Astrocyte (in vitro differentiated cells and primary cell): ENCODE measurements around the gene ADSS1. TPM values are rescaled to one million over a fixed set of nuclear protein-coding genes. Genes with fewer than 3 reads are reported as not detected.

Experiments
- DNase-seq: peaks from one replicate; pipeline ENCODE4 v3.0.0-alpha.2; 2010; ENCODE audit warnings: low read depth
- FAIRE-seq: peaks from 2 replicates; lab custom pipeline; 2011; peaks lifted over from hg19 to GRCh38; lab: Jason Lieb, UNC
- H2AFZ ChIP-seq: 2 replicates; pipeline ENCODE4 v1.6.0; 2012; ENCODE audit warnings: low read depth, low read length, inconsistent platforms
- H3K27ac ChIP-seq: 2 replicates; pipeline ENCODE4 v1.5.1; 2011; ENCODE audit warnings: low read depth, low read length, inconsistent platforms
- H3K27me3 ChIP-seq: 2 replicates; pipeline ENCODE4 v1.6.0; 2011; ENCODE audit warnings: low read length, inconsistent platforms; ENCODE audit not compliant: insufficient read depth
- H3K36me3 ChIP-seq: 2 replicates; pipeline ENCODE4 v1.5.1; 2011; ENCODE audit warnings: low read length, inconsistent platforms; ENCODE audit not compliant: insufficient read depth
- H3K4me1 ChIP-seq: 2 replicates; pipeline ENCODE4 v1.5.1; 2011; ENCODE audit warnings: low read length, inconsistent platforms; ENCODE audit not compliant: insufficient read depth
- H3K4me2 ChIP-seq: 2 replicates; pipeline ENCODE4 v1.6.0; 2012; ENCODE audit warnings: low read length, inconsistent platforms
- H3K4me3 ChIP-seq: 2 replicates; pipeline ENCODE4 v1.5.1; 2011; ENCODE audit warnings: low read depth, mild to moderate bottlenecking, low read length, inconsistent platforms; ENCODE audit not compliant: insufficient read depth
- H3K79me2 ChIP-seq: 2 replicates; pipeline ENCODE4 v1.6.0; 2012; ENCODE audit warnings: mild to moderate bottlenecking, low read length, inconsistent platforms; ENCODE audit not compliant: insufficient read depth
- H3K9ac ChIP-seq: 2 replicates; pipeline ENCODE4 v1.6.0; 2012; ENCODE audit warnings: mild to moderate bottlenecking, low read length, inconsistent platforms
- H3K9me3 ChIP-seq: 2 replicates; pipeline ENCODE4 v1.5.1; 2012; ENCODE audit warnings: low read depth, mild to moderate bottlenecking, low read length, inconsistent platforms; ENCODE audit not compliant: insufficient read depth
- H4K20me1 ChIP-seq: 2 replicates; pipeline ENCODE4 v1.6.0; 2012; ENCODE audit warnings: low read length, inconsistent platforms; ENCODE audit not compliant: insufficient read depth
- H3K27ac Mint-ChIP-seq: one replicate; pipeline ENCODE4 v1.8.0; 2021; ENCODE audit warnings: mild to moderate bottlenecking, mixed read lengths; ENCODE audit not compliant: unreplicated experiment
- H3K27me3 Mint-ChIP-seq: one replicate; pipeline ENCODE4 v1.8.0; 2021; ENCODE audit warnings: low read depth, mixed read lengths; ENCODE audit not compliant: unreplicated experiment
- H3K36me3 Mint-ChIP-seq: one replicate; pipeline ENCODE4 v1.8.0; 2021; ENCODE audit warnings: low read depth, mixed read lengths; ENCODE audit not compliant: unreplicated experiment
- H3K4me1 Mint-ChIP-seq: one replicate; pipeline ENCODE4 v1.8.0; 2021; ENCODE audit warnings: low read depth, mixed read lengths; ENCODE audit not compliant: unreplicated experiment
- H3K4me3 Mint-ChIP-seq: one replicate; pipeline ENCODE4 v1.8.0; 2021; ENCODE audit warnings: mild to moderate bottlenecking, moderate library complexity, mixed read lengths; ENCODE audit not compliant: unreplicated experiment
- H3K9me3 Mint-ChIP-seq: one replicate; pipeline ENCODE4 v1.8.0; 2021; ENCODE audit warnings: mild to moderate bottlenecking, mixed read lengths; ENCODE audit not compliant: unreplicated experiment
- CTCF ChIP-seq: IDR thresholded peaks from 2 replicates; pipeline ENCODE4 v1.5.1; 2011; ENCODE audit warnings: low read depth, mild to moderate bottlenecking, inconsistent platforms, low read length, moderate library complexity; ENCODE audit not compliant: insufficient read depth
- EZH2 ChIP-seq: IDR thresholded peaks from 2 replicates; pipeline ENCODE4 v1.6.1; 2012; ENCODE audit warnings: mild to moderate bottlenecking, low read length, inconsistent platforms; ENCODE audit not compliant: insufficient read depth
- total RNA-seq: library from RNA; stranded (reverse); gene quantifications from 2 replicates; pipeline ENCODE4 v1.2.1, GENCODE V29; 2021

ADSS1 gene
- total RNA-seq, 1 donor from 2014 or later, result 4.4 TPM

- Histone ChIP-seq H3K27ac (no peak overlapping the region), H2AFZ (no peak overlapping the region), H3K9ac (no peak overlapping the region), H3K36me3 (no peaks in the 10 kb centered on the region), H3K9me3 (no peaks in the 10 kb centered on the region), H4K20me1 (peaks cover 96% of the 10 kb centered on the region), H3K4me1 (no peaks in the 10 kb centered on the region), H3K27me3 (no peaks in the 10 kb centered on the region), H3K79me2 (peaks cover 76% of the 10 kb centered on the region), H3K4me3 (no peak overlapping the region), H3K4me2 (no peak overlapping the region)
- no peaks in the 10 kb centered on the region for H3K9me3 Mint-ChIP-seq
- no peak overlapping the region for H3K4me3 Mint-ChIP-seq
- peaks cover 2% of the 10 kb centered on the region for H3K36me3 Mint-ChIP-seq
- DNase-seq, result no peak
- no peaks in the 10 kb centered on the region for H3K27me3 Mint-ChIP-seq
- FAIRE-seq, result no peak
- H3K4me1 Mint-ChIP-seq, result no peaks in the 10 kb centered on the region
- no peak overlapping the region for H3K27ac Mint-ChIP-seq
- no peak for TF ChIP-seq CTCF
- no peak for TF ChIP-seq EZH2
Observed at GRCh38 chr14:104786091-104786586, 62.1 kb downstream of the ADSS1 start.

GRCh38 chr14:104786726-104787675 is 63.0 kb downstream of the ADSS1 start:
- H2AFZ ChIP-seq, result no peak overlapping the region
- Mint-ChIP-seq H3K27me3 (no peaks in the 10 kb centered on the region), H3K27ac (no peak overlapping the region), H3K4me1 (peaks cover 5% of the 10 kb centered on the region), H3K9me3 (no peaks in the 10 kb centered on the region), H3K4me3 (no peak overlapping the region), H3K36me3 (peaks cover 5% of the 10 kb centered on the region)
- no peak for FAIRE-seq
- DNase-seq, result no peak
- H3K4me1 ChIP-seq, result no peaks in the 10 kb centered on the region
- peaks cover 85% of the 10 kb centered on the region for H3K79me2 ChIP-seq
- H4K20me1 ChIP-seq, result peaks cover 96% of the 10 kb centered on the region
- no peak overlapping the region for H3K27ac ChIP-seq
- no peak overlapping the region for H3K4me3 ChIP-seq
- H3K9ac ChIP-seq, result no peak overlapping the region
- no peaks in the 10 kb centered on the region for H3K9me3 ChIP-seq
- H3K4me2 ChIP-seq, result no peak overlapping the region
- no peak for TF ChIP-seq CTCF
- no peak for TF ChIP-seq EZH2
- no peaks in the 10 kb centered on the region for H3K36me3 ChIP-seq
- no peaks in the 10 kb centered on the region for H3K27me3 ChIP-seq
